GM21526 (cell line): ENCODE results near the gene TTC23.
"Not testable (repeated sequence)": the region's sequence is repeated elsewhere in the genome, so short reads cannot be mapped to it uniquely, and the experiment has no call there.

Experiments used
- ATAC-seq: cut with Tn5 transposase; IDR thresholded peaks from one replicate; pipeline ENCODE4 v1.9.1; 2021; ENCODE audit warnings: moderate library complexity; ENCODE audit not compliant: unreplicated experiment, low FRiP score

TTC23 gene

GRCh38 chr15:99250494-99250856 is 1.1 kb upstream of the TTC23 start:
- no peak for ATAC-seq

- ATAC-seq = no peak
Observed at GRCh38 chr15:99250001-99250400, 620 bp upstream of the TTC23 start.

- ATAC-seq = no peak
Observed at GRCh38 chr15:99248000-99248715, 1.2 kb downstream of the TTC23 start.

DNA sequence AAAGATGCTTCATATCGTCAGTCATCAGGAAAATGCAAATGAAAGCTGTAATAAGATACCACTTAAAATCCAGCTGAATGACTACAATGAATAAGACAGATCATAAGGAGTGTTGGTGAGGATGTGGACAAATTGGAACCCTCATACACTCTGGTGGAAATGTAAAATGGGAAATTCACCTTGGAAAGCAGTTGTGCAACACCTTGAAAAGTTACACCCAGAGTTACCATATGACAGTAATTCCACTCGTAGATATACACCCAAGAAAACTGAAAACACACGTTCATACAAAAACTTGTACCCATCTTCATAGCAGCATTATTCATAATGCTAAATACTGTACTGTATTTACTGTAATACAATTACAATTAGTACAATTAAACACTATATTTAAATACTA is 2.3 kb downstream of the TTC23 start:
- no peak for ATAC-seq

GRCh38 chr15:99244306-99244705 is 5.1 kb downstream of the TTC23 start:
- ATAC-seq = no peak

GRCh38 chr15:99241752-99242151 is 7.6 kb downstream of the TTC23 start:
- no peak for ATAC-seq

GRCh38 chr15:99239545-99240198 is 9.7 kb downstream of the TTC23 start:
- peak; percentile 89 for ATAC-seq

- ATAC-seq = no peak
Observed at GRCh38 chr15:99238849-99239248, 10.5 kb downstream of the TTC23 start.

GRCh38 chr15:99234160-99234559 is 15.2 kb downstream of the TTC23 start:
- ATAC-seq = not testable (repeated sequence)

DNA sequence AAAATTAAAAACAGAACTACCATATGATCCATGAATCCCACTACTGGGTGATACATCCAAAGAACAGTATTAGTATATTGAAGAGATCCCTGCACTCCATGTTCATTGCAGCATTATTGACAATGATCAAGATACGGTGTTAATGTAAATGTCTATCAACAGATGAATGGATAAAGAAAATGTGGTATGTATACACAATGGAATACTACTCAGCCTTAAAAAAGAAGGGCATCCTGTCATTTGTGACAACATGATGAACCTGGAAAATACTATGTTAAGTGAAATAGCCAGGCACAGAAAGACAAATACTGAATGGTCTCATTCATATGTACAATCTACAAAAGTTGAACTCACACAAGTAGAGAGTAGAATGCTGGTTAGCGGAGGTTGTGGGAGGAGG is 16.6 kb downstream of the TTC23 start:
- no peak for ATAC-seq

- no peak for ATAC-seq
Observed at GRCh38 chr15:99230867-99231266, 18.5 kb downstream of the TTC23 start.

DNA sequence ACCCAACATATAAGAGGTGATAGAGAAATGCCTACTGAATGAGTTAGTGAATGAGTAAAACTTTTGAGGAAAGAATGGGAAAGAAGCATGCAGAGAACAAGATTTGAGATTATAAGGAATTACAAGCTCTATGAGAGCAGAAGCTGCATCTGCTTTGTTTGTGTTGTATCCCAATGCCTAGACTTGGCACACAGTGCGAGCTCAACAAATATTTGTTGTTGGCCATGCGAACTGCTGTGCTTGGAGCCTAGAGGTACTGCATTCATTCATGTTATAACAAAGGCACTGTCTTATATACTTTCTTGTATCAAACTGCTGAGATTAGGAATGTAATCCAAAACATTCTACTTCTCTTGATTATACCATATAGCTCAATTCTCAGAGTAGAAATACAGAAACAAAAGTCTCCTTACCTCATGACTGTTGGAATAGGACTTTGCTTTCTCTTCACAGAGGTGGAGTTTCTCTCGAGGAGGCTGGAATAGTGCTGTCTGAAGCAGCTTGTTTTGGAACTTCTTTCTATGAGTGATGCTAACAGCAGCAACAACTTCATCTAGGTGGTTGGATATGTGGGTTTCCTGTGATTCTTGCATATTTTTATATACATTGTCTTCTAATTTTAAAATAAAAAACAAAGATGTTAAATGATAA is 21.1 kb downstream of the TTC23 start:
- no peak for ATAC-seq

- ATAC-seq = no peak
Observed at GRCh38 chr15:99226802-99227201, 22.6 kb downstream of the TTC23 start.

DNA sequence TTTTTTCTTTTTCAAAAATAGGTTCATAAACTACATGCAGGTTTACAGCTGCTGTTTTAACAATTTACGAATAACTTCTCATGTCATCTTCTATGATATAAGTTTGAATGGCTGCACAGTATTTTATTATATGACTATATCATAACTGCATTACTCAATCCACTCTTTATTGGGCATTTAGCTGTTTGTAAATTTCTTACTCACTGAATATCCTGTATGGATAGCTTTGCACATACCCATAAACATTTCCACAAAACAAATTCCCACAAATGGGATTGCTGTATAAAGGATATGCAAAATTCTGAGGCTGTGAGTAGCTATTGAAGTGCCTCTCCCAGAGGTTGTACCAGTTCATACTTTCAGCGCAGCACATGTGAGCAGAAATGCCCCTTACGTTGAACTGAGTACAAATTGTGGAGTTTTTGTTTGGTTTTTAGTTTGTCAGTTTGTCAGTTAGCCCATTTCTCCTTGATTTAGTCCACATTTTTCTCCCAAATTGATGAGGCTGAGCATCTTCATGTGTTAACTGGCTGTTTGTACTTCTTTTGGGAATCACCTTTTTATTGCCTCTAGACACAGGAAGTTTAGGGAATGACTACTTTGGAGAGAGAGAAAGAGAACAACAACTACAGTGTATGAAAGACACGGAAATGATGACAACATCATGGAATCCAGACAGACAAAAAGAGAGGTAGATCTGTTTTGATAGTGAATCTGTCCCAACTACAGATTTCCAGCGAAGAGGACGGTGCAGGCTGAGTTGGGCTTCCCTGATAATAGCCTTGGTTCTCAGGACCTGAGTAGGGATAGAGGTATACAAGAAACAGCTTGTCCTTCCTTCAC is 24.8 kb downstream of the TTC23 start:
- no peak for ATAC-seq

GRCh38 chr15:99213187-99213811 is 36.1 kb downstream of the TTC23 start:
- ATAC-seq = peak; percentile 82

DNA sequence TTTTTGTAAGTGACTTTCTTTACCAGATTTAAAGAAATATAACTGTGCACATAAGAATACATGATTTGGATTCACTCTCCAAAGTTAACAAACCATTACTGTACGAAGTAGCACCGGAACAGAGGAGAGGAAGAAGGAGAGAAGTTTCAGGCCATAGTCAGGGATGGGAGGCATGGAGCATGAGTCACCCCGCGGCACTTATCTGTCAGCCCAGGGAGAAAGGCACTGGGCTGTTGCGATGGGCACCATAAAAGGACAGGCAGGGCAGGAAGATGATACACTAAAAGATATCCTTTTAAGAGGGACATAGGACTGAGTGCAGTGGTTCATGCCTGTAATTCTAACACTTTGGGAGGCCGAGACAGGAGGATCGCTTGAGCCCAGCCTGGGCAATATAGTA is 37.0 kb downstream of the TTC23 start:
- no peak for ATAC-seq

DNA sequence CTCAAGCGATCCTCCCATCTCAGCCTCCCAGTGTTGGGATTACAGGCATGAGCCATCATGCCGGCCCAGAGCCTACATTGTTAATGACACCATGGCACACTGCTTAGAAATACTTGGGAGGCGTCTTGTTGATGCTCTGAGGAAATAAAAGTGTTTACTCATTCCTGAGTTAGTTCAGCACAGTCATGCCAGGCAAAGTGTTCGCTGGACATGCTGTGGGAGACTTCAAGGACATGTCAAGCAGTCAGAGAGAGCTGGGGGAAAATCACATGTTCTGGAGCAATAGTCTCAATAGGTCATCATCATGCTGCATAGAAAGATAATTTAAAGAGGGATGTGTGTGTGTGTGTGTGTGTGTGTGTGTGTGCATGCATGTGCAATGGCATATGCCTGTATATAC is 37.5 kb downstream of the TTC23 start:
- ATAC-seq = no peak

DNA sequence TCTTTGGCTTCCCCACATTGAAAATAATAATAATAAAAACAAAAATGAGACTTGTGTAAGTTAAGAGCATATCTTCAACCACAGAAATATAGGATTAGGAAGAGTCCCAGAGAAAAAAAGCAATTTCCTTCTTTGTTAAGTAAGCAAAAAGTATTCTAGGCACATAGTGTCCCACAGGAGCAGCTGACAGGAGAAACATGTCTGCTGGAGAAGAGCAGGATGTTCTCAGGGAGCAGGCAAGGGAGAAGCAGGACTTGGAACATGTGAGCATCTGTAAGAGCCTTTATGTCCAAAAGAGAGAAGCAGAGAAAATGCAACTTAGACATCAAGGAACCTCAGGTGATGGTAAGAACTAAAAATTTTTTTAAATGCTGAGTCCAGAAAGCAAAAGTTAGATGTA is 39.0 kb downstream of the TTC23 start:
- ATAC-seq = no peak

DNA sequence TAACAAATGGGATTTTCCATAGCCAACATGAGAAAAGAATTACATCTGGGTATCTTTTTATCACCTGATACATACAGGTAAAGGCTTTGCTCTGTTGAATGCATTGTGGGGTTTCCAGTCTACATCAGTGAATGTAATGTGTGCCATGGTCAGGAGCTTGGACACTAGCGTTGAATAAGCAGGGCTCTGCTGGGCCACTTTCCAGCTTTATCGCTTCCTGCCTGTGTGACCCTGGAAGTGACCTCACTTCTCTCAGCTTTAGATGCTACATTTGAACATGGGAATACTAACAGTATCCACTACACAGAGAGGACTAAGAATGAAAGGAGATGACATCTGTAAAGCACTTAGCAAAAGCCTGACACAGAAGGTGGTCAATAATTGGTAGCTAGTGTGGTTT is 40.1 kb downstream of the TTC23 start:
- ATAC-seq = no peak

DNA sequence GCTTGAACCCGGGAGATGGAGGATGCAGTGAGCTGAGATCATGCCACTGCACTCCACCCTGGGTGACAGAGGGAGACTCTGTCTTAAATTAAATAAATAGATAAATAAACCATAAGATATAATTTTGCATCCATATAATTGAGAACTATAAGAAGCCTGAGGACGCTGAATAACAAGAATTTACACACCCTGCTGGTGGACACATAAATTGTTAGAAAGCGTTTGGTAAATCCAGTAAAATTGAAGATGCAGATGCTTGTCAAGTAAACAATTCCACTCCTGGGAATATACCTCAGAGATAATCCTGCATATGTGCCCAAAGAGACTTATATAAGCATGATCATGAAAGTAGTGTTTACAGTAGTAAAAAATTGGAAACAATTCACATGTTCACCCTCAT is 41.7 kb downstream of the TTC23 start:
- no peak for ATAC-seq

DNA sequence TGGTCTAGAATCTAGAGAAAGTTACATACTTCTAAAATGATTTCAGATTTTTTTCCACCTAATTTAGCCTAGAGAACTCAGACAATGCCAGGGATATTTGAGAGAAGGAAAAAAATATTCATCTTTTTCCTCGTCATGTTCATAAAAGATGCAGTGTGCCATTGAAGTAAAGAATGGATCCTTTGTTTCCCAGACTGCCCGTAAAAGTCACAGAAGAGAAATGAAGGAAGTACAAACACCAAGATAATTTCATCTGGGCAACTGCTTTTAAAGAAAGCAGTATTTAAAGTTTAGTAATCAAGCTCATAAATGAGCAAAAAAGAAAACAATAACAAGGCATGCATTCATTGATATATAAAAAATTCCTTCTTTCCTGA is 47.2 kb downstream of the TTC23 start:
- no peak for ATAC-seq
